Stimulated activated naive CD8-positive, alpha-beta T cell treated with anti-CD3 and anti-CD28 coated beads, Interleukin-15, Interleukin-2, amounts not matched to agents 100 U/mL and 50 U/mL, for 24 hours (primary cell): ENCODE measurements around the gene MUC22.
A peak's percentile ranks its signal among the peaks of the same experiment; 100 is the strongest.
"Not testable (repeated sequence)": the region's sequence is repeated elsewhere in the genome, so short reads cannot be mapped to it uniquely, and the experiment has no call there.

Source experiments
- ATAC-seq: fragments of 150-1000 bp; cut with Tn5 transposase; one replicate; pipeline ENCODE4 v1.10.0; 2021
- DNase-seq: peaks from one replicate; pipeline ENCODE4 v3.0.0; 2021

The MUC22 gene

DNA sequence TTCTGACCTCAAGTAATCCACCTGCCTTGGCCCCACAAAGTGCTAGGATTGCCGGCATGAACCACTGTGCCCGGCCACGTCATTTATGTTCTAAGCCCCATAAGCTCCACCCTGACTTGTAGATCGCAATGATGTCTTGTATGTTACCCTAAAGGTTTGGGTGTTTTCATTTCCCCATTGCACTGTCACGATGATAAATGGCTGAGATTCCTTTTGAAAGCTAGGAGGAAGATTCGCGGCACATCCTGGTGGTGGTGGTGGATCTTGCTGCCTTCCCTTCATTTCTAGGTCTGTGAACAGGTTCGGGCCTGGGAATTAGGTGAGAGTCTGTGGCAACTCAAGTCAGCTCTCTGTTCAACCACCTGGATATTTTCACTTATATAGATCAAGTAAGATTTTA is 28.3 kb downstream of the MUC22 start:
- ATAC-seq (no peak), DNase-seq (no peak)

- DNase-seq (no peak), ATAC-seq (no peak)
Observed at GRCh38 chr6:31040801-31041200, 30.5 kb downstream of the MUC22 start.

DNA sequence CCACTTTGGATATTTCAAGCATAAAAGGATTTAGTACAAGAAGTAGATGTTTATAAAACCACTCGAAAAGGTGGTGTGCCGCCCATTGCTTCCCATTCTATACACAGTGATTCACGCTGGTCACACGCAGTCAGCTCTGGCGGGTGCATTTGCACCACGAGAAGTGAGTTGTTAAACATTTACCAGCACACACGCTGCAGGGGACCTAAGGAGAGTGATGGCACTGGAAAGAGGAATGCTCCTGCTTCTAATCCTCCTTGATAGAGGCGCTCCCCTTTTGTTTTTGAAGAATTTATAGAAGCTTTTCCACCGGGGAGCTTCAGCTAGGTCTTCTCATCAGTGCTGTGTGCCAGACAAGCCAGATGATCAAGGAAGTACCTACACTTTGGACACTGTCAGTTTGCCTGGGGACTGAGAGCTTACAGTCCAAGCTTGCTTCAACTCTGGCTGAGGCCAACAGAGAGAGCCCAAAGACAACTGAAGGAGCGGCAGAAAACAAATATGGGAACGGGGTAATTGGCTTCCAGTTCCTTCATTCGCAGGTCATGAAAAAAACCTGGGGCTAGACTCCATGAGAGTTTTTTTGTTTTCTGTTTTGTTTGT is 31.2 kb downstream of the MUC22 start:
- no peak for ATAC-seq
- DNase-seq: no peak

DNA sequence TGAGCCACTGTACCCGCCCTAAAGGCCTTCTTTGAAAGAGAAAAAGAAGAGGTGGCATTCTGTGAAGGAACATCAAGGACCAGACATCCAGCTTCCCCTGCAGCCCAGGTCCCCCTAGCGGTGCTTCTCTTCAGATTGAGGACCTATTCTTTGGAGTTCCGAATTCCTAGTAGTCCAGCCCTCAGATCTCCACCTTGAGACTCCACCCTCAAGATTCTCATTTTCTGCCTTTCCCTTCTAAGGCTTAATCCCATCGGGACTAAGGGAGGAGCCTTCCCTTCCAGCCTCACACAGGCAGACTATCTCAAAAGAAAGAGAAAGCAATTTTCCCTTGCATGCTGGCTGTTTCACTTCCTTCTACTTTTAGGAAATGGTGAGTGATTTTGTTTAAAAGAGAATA is 32.5 kb downstream of the MUC22 start:
- peak; percentile 36 for DNase-seq
- no peak for ATAC-seq

DNA sequence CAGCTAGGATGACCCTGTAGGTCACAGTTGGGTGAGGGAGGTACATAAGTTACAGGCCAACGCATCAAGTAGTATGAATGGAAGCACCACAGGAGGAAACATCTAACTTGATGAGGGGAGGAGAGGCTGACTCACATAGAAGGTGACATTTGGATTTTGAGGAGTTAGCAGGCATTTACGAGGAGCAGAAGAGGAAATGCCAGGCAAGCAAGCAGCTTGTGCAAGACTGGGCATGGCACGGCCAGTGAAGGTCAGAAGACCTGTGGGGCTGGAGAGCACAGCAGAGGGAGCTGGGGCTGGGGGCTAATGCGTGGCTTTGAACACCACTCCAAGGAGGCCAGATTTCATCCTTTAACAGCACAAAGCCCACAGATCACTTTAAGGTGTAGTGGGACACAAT is 37.8 kb downstream of the MUC22 start:
- ATAC-seq: no peak
- DNase-seq: no peak

- DNase-seq: no peak
- ATAC-seq: no peak
Observed at GRCh38 chr6:31049518-31049917, 39.2 kb downstream of the MUC22 start.

DNA sequence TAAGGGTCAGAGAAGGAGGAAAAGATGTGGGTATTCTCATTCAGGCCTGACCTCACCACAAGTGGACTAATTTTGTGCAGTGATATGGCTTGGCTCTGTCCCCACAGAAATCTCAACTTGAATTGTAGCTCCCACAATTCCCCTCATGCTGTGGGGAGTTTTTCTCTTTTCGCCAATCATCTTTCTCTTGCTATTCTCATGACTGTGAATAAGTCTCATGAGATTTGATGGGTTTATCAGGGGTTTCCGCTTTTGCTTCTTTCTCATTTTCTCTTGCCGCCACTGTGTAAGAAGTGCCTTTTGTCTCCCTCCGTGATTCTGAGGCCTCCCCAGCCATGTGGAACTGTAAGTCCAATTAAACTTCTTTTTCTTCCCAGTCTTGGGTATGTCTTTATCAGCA is 42.9 kb downstream of the MUC22 start:
- not testable (repeated sequence) for DNase-seq, ATAC-seq

GRCh38 chr6:31053873-31054272 is 43.6 kb downstream of the MUC22 start:
- DNase-seq: no peak

GRCh38 chr6:31055441-31055840 is 45.2 kb downstream of the MUC22 start:
- no peak for DNase-seq
- no peak for ATAC-seq

More at GRCh38 chr6:31053873-31054272, 43.6 kb downstream of the MUC22 start:
- ATAC-seq: no peak

DNA sequence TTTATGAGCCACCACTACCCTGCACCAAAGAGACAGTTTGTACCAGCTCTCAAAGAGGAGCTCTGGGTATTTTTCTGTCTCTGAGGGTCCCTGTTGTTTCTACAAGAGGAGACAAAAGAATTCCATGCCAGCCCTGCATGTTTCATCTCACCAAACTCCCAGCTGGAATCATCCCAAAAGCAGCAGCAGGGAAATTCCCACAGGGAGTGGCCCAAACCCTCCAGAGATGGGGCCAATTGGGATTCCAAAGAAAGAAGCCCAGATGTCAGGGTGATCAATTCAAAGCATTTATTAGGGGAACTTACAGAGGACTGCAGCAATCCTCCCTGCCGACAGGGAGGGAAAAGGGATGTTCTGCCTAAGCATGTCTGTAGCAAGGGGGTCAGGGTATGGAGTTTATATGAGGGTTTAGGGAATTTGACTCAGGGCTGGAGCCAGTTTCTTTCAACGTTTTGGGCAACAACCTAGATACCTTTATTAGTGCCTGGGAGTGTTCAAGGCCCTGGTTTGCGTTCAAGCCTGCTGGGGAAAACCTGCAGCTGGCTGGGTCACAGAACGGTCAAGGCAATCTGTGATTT is 47.2 kb downstream of the MUC22 start:
- ATAC-seq (no peak), DNase-seq (no peak)

- ATAC-seq: peak; percentile 76
- no peak for DNase-seq
Observed at GRCh38 chr6:31058128-31058894, 48.0 kb downstream of the MUC22 start.

DNA sequence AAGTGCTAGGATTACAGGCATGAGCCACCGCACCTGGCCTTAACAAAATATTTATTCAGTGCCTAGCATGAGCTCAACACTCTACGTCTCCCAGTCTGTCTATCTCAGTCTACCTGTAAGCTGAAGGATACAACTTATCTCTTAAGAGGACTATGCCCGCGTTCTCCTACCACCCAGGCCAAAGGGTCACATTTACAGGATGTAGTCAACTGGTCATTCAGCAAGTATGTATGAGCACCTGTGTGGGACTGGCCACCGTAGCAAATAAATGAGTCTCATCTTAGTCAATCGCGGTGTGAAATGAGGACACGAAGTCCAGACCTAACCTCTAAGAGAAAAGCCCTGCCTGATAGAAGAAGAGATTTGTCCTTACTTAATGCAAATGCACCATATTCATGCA is 49.9 kb downstream of the MUC22 start:
- DNase-seq (no peak), ATAC-seq (no peak)

GRCh38 chr6:31063906-31064435 is 53.7 kb downstream of the MUC22 start:
- no peak for DNase-seq
- ATAC-seq: no peak

- no peak for DNase-seq
- ATAC-seq: no peak
Observed at GRCh38 chr6:31065556-31065955, 55.3 kb downstream of the MUC22 start.

GRCh38 chr6:31067028-31067427 is 56.8 kb downstream of the MUC22 start:
- DNase-seq, ATAC-seq: not testable (repeated sequence)

GRCh38 chr6:31067891-31068668 is 57.8 kb downstream of the MUC22 start:
- not testable (repeated sequence) for ATAC-seq, DNase-seq

GRCh38 chr6:31068669-31069340 is 58.5 kb downstream of the MUC22 start:
- peak; percentile 81 for DNase-seq
- ATAC-seq: peak; percentile 97

DNA sequence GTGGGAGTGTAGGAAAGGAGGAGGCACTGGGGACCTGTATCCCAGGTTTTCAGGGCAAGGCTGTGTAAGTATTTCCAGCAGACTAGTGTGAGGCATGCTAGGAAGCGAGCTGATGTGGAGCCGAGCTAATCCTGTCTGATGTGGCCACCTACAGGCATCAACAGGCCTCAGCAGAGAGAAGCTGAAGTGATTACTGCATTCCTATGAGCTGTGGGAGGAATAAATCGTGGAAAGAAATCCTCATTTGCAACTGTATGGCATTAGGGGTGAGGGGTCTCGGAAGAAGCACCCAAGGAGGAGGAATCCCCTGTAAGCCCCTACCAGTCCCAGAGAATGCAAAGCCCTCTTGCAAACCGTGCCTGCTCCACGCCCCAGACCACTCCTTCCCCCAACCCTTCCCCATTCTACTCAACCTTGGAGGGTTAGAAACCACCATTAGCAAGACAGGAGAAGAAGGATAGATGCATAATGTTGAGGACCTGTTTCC is 60.5 kb downstream of the MUC22 start:
- DNase-seq: no peak
- no peak for ATAC-seq

GRCh38 chr6:31074401-31074800 is 64.1 kb downstream of the MUC22 start:
- DNase-seq: no peak
- no peak for ATAC-seq

- ATAC-seq: no peak
- no peak for DNase-seq
Observed at GRCh38 chr6:31075528-31075927, 65.3 kb downstream of the MUC22 start.

DNA sequence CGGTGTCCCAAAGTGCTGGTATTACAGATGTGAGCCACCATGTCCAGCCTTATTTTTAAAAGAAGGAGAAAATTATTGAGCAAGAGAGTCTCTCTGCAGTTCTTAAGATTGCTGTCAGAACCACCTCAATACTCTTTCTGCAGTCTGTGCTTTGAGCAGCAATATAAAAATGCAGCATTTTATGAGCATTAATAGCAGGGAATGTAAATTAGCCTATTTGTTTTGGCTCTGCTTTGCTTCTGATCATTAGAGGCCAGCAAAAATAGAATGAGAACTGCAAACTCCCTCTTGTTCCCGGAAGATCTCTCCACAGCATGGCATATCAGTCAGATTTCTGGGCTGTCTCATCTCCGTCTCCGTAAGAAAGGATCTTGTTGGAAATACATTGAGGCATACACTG is 66.3 kb downstream of the MUC22 start:
- no peak for ATAC-seq
- no peak for DNase-seq
